HFFc6 (cell line): ENCODE measurements around the gene ASB6. TPM values are rescaled to one million over a fixed set of nuclear protein-coding genes. Genes with fewer than 3 reads are reported as not detected.
"Not testable (repeated sequence)": the region's sequence is repeated elsewhere in the genome, so short reads cannot be mapped to it uniquely, and the experiment has no call there.

Experiments
- DNase-seq: peaks from one replicate; pipeline ENCODE4 v3.0.0-alpha.2; 2018
- H3K27ac Mint-ChIP-seq: 2 replicates; pipeline ENCODE4 v1.8.0; 2020; ENCODE audit warnings: mild to moderate bottlenecking, mixed read lengths
- H3K27me3 Mint-ChIP-seq: 2 replicates; pipeline ENCODE4 v1.8.0; 2021; ENCODE audit warnings: mild to moderate bottlenecking, moderate library complexity, mixed read lengths; ENCODE audit not compliant: insufficient read depth
- H3K36me3 Mint-ChIP-seq: 2 replicates; pipeline ENCODE4 v1.8.0; 2021; ENCODE audit warnings: low read depth, mixed read lengths
- H3K4me1 Mint-ChIP-seq: 2 replicates; pipeline ENCODE4 v1.8.0; 2020; ENCODE audit warnings: low read depth, mixed read lengths
- H3K4me3 Mint-ChIP-seq: 2 replicates; pipeline ENCODE4 v1.8.0; 2020; ENCODE audit warnings: mild to moderate bottlenecking, moderate library complexity, mixed read lengths
- H3K9me3 Mint-ChIP-seq: 2 replicates; pipeline ENCODE4 v1.8.0; 2020; ENCODE audit warnings: mild to moderate bottlenecking, mixed read lengths
- total RNA-seq, 6 experiments: library from RNA; stranded (reverse); fragmentation: NEBNext Ultra II Directional; extraction: Animal tissue kit (Norgen Biotek cat#: 25700); gene quantifications; 2 replicates in 1 of 6; 3 replicates in 5 of 6; pipeline ENCODE4 v1.2.3, GENCODE V29; 2021
- TF ChIP-seq, protein P1 (sequence below): fragments of 200-600 bp; sonication (generic); IDR thresholded peaks from 2 replicates; pipeline ENCODE4 v1.5.0; 2021; ENCODE audit warnings: antibody characterized with exemption, mild to moderate bottlenecking

ASB6 gene
- total RNA-seq, 6 experiments from 2014 or later: 28.9 to 33.1 (median 30.6) TPM

DNA sequence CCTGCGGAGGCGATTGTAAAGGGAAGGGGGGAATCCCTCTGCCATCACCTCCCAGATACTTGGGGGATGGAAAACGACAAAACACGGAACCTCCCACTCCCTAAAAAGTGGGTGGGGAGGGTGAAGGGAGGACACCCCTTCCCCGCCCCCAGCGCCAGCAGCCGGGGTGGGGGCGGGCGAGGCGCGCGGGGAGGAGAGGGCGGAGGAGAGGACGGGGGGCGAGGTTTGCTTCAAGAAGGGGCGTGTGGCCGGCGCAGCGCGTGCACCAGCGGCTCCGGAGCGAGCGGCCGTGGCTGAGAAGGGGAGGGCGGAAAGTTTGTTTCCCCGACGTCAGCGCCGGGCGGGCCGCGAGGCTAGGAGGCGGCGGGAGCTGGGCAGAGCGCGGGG, 23.4 kb upstream of the ASB6 start, which contains the start of gene PRRX2:
PRRX2 (plus strand) TSS at position 259 of the 387 bp plus-strand sequence. CDS start 221 bp downstream, outside the sequence.
- Mint-ChIP-seq H3K4me1 (peaks cover 30% of the 10 kb centered on the region; the same call in 1 of the 2 replicates), H3K27ac (peak within 1 kb of the TSS; percentile 79), H3K27me3 (no peaks in the 10 kb centered on the region; the same call in none of the 2 replicates), H3K9me3 (no peaks in the 10 kb centered on the region), H3K36me3 (peaks cover 12% of the 10 kb centered on the region; the same call in 1 of the 2 replicates), H3K4me3 (peak within 1 kb of the TSS; percentile 92)
- DNase-seq: peak; percentile 51
- TF ChIP-seq, protein P1, sequence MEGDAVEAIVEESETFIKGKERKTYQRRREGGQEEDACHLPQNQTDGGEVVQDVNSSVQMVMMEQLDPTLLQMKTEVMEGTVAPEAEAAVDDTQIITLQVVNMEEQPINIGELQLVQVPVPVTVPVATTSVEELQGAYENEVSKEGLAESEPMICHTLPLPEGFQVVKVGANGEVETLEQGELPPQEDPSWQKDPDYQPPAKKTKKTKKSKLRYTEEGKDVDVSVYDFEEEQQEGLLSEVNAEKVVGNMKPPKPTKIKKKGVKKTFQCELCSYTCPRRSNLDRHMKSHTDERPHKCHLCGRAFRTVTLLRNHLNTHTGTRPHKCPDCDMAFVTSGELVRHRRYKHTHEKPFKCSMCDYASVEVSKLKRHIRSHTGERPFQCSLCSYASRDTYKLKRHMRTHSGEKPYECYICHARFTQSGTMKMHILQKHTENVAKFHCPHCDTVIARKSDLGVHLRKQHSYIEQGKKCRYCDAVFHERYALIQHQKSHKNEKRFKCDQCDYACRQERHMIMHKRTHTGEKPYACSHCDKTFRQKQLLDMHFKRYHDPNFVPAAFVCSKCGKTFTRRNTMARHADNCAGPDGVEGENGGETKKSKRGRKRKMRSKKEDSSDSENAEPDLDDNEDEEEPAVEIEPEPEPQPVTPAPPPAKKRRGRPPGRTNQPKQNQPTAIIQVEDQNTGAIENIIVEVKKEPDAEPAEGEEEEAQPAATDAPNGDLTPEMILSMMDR: no peak

DNA sequence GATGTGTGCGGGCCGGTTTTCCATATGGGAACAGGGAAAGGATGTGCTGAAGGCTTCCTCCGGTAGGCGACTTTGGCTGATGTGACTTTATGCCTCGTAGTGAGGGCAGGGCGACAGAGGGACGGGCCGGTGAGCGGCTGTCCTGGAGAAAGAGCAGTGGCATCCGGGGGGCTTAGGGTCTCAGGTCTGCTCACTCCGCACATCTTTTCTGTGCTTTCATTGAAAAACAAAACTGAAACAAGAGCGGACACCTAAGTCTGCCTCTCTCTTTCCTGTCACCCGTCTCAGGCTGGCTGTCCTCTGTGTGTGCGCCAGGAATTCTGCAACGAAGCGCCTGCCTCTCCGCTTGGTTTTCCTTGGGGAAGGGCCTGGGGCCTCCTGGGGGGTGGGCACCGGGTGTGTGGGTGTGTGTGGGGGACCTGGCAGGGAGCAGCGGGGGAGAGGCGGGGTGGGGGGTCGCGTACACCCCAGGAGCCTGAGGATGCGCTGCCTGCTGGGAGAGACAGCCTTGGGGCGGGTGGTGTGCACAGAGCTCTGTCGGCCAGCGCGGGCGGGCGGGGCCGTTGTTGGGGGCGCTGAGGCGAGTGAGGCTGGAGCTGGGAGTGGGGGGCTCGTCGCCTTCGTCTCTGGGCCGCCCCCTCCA, 22.9 kb upstream of the ASB6 start:
- Mint-ChIP-seq H3K27ac (peak overlapping the region; percentile 79), H3K27me3 (peaks cover 3% of the 10 kb centered on the region), H3K4me1 (peaks cover 27% of the 10 kb centered on the region; the same call in 1 of the 2 replicates), H3K9me3 (no peaks in the 10 kb centered on the region), H3K4me3 (peak overlapping the region; percentile 90), H3K36me3 (peaks cover 10% of the 10 kb centered on the region; the same call in 1 of the 2 replicates)
- TF ChIP-seq, protein P1: no peak
- no peak for DNase-seq

DNA sequence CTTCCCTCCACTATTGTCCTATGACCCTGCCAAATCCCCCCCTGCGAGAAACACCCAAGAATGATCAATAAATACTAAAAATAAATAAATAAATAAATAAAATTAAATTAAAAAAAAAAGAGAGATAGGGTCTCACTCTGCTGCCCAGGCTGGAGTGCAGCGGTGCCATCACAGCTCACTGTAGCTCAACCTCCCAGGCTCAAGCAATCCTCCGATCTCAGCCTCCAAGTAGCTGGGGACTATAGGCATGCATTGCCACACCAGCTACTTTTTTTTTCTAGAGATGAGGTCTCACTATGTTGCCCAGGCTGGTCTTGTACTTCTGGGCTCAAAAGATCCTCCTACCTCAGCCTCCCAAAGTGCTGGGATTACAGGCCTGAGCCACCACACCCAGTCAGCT, 20.3 kb upstream of the ASB6 start:
- not testable (repeated sequence) for H3K36me3 Mint-ChIP-seq, DNase-seq, H3K27ac Mint-ChIP-seq, H3K4me3 Mint-ChIP-seq, H3K27me3 Mint-ChIP-seq, H3K4me1 Mint-ChIP-seq, H3K9me3 Mint-ChIP-seq

DNA sequence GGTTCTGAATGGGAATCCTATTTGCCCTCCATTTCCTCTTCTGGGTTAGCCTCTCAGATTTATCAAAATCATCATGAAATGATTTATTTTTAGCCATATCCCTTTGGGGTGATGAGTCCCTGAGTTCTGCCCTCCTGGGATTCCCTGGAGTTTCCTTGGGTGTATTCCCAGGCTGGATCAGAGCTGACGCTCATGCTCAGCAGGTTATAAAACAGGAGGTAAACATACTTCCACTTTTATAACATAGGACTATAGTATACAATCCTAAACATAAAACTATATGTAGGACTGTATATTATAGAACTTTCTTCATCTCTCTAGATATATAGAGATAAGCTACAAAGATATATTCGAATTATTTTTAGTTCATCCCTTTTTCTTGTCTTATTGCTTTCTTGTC, 19.1 kb upstream of the ASB6 start:
- DNase-seq: no peak
- no peak overlapping the region for H3K27ac Mint-ChIP-seq
- H3K36me3 Mint-ChIP-seq: no peaks in the 10 kb centered on the region
- peaks cover 16% of the 10 kb centered on the region for H3K4me1 Mint-ChIP-seq
- H3K27me3 Mint-ChIP-seq: peaks cover 3% of the 10 kb centered on the region
- no peaks in the 10 kb centered on the region for H3K9me3 Mint-ChIP-seq
- H3K4me3 Mint-ChIP-seq: no peak overlapping the region
- TF ChIP-seq, protein P1: no peak

DNA sequence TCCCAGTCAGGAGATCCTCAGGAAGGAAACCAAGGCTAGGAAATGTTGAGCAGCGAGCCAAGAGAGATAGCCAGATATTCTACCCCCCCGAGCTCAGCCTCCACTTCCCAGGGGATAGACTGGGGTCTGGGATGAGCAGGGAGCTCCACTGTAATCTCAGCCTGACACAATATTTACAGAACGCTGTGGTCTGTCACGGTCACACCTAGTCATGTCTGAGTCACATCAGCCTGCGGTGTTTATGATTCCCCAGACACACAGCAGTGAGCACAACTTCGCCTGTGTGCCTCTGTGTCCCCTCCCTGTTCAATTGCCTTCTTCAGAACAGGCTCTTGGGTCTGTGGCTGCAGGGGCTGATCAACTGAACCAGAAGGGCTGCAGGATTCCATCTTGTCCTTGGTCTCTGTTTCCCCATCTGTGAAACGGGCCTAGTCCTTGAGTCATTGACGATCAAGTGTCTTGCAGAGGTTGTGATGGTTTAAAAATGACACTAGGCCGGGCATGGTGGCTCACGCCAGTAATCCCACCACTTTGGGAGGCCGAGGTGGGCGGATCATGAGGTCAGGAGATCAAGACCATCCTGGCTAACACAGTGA, 14.9 kb upstream of the ASB6 start:
- TF ChIP-seq, protein P1: no peak

DNA sequence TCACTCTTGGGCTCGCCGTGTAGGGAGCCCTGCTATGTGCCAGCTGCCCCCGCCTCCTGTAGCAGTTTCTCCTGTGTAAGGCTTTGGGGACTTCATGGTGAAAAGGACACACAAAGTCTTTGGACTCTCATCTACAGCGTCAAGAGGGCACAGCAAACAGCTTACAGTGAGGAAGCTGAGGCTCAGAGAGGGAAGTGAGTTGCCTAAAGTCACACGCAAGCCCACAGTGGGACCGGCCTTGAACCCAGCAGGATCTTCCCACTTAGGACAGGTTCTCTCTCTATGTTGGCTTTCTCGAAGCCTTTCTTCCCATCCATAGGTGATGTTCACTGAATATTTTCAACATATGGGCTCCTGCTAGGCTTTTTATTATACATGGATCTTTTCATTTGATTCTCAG, 13.7 kb upstream of the ASB6 start:
- Mint-ChIP-seq H3K36me3 (no peaks in the 10 kb centered on the region), H3K9me3 (no peaks in the 10 kb centered on the region), H3K27ac (no peak overlapping the region), H3K27me3 (peaks cover 5% of the 10 kb centered on the region; the same call in 1 of the 2 replicates), H3K4me1 (peaks cover 16% of the 10 kb centered on the region), H3K4me3 (peak overlapping the region; percentile 13; the same call in 1 of the 2 replicates)
- DNase-seq: no peak
- TF ChIP-seq, protein P1: no peak

More for the DNA sequence above, 14.9 kb upstream of the ASB6 start:
- Mint-ChIP-seq H3K27ac (no peak overlapping the region; the same call in 1 of the 2 replicates), H3K4me3 (peak overlapping the region; percentile 32; the same call in 1 of the 2 replicates), H3K36me3 (no peaks in the 10 kb centered on the region), H3K27me3 (peaks cover 5% of the 10 kb centered on the region), H3K4me1 (peaks cover 16% of the 10 kb centered on the region), H3K9me3 (no peaks in the 10 kb centered on the region)
- peak; percentile 73 for DNase-seq
